Heart left ventricle (tissue), 13 donors: ENCODE data around the gene ATPAF1.

Experiments
- POLR2A ChIP-seq, 2 donors: fragments of 450-650 bp; IDR thresholded peaks; one replicate each; pipeline ENCODE4 v1.6.1; 2017; ENCODE audit warnings: antibody characterized with exemption in 2 of 2, mild to moderate bottlenecking in 2 of 2, moderate library complexity in 2 of 2
- TF ChIP-seq, protein P1 (sequence below), 12 donors: fragments of 200-600 bp; sonication (generic) in 4 of 12; IDR thresholded peaks; one replicate each; pipeline versions ENCODE4 v1.5.0 to v1.8.0; 2018 to 2022; ENCODE audit warnings: antibody characterized with exemption in 12 of 12, mild to moderate bottlenecking in 5 of 12
- donor health status: ischemic (EF 13 %, LVEDD 7.1; RV severe dilation, severe dysfunction).
- donor health status: DM: no; HTN: yes; CAD: no.
- donor health status: DM: no; HTN: no; CAD: no.
- donor health status: ischemic (EF 25% LVEDD 6.9; RV normal size, moderate dysfunction).
- donor health status: ischemic (EF 25% LVEDD 5.7; RV mildly dilated, moderate dysfunction).
- donor health status: ischemic (EF 35%, LVEDD 5.7; RV mildly dilated, moderate dysfunction).
- donor health status: nonischemic (EF 11% LVEDD 7.7; RV severe dilation, severe dysfunction).
- donor health status: DM: yes; HTN: yes; CAD: no.
- donor health status: PGD.
- donor health status: ischemic (EF 29% LVEDD 5.4; RV normal size, mild dysfunction).
- donor health status: nonischemic (EF 23%, LVEDD 6.1; RV moderate dilation, normal function).

GRCh38 chr1:46646331-46646730, 21.8 kb downstream of the ATPAF1 start:
- TF ChIP-seq, protein P1, sequence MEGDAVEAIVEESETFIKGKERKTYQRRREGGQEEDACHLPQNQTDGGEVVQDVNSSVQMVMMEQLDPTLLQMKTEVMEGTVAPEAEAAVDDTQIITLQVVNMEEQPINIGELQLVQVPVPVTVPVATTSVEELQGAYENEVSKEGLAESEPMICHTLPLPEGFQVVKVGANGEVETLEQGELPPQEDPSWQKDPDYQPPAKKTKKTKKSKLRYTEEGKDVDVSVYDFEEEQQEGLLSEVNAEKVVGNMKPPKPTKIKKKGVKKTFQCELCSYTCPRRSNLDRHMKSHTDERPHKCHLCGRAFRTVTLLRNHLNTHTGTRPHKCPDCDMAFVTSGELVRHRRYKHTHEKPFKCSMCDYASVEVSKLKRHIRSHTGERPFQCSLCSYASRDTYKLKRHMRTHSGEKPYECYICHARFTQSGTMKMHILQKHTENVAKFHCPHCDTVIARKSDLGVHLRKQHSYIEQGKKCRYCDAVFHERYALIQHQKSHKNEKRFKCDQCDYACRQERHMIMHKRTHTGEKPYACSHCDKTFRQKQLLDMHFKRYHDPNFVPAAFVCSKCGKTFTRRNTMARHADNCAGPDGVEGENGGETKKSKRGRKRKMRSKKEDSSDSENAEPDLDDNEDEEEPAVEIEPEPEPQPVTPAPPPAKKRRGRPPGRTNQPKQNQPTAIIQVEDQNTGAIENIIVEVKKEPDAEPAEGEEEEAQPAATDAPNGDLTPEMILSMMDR (IDR thresholded peaks at IDR 0.05), result no peak
- TF ChIP-seq POLR2A (IDR thresholded peaks at IDR 0.05), result no peak
